HG03039 (cell line): ENCODE data around the gene ALK.

ENCODE experiments used
- ATAC-seq: cut with Tn5 transposase; IDR thresholded peaks from one replicate; pipeline ENCODE4 v1.9.1; 2021; ENCODE audit warnings: mild to moderate bottlenecking, moderate library complexity; ENCODE audit not compliant: unreplicated experiment

ALK gene

GRCh38 chr2:29509397-29509796 lies 412.0 kb downstream of the ALK start:
- no peak for ATAC-seq

GRCh38 chr2:29504746-29505145 lies 416.6 kb downstream of the ALK start:
- ATAC-seq = no peak

- ATAC-seq = no peak
Measured at GRCh38 chr2:29502460-29502911, 418.9 kb downstream of the ALK start.

- ATAC-seq = no peak
Measured at GRCh38 chr2:29497375-29497774, 424.0 kb downstream of the ALK start.

GRCh38 chr2:29496198-29496597 lies 425.2 kb downstream of the ALK start:
- ATAC-seq = no peak

- no peak for ATAC-seq
Measured at GRCh38 chr2:29495536-29496060, 425.8 kb downstream of the ALK start.

- no peak for ATAC-seq
Measured at GRCh38 chr2:29495068-29495467, 426.3 kb downstream of the ALK start.

GRCh38 chr2:29492701-29493100 lies 428.7 kb downstream of the ALK start:
- no peak for ATAC-seq

GRCh38 chr2:29490045-29490444 lies 431.3 kb downstream of the ALK start:
- ATAC-seq = no peak

- no peak for ATAC-seq
Measured at GRCh38 chr2:29489568-29489967, 431.8 kb downstream of the ALK start.

GRCh38 chr2:29487967-29488555 lies 433.3 kb downstream of the ALK start:
- no peak for ATAC-seq

- no peak for ATAC-seq
Measured at GRCh38 chr2:29485631-29486030, 435.8 kb downstream of the ALK start.

GRCh38 chr2:29485117-29485516 lies 436.3 kb downstream of the ALK start:
- ATAC-seq = no peak

GRCh38 chr2:29482867-29483266 lies 438.5 kb downstream of the ALK start:
- no peak for ATAC-seq

GRCh38 chr2:29482348-29482747 lies 439.0 kb downstream of the ALK start:
- no peak for ATAC-seq

GRCh38 chr2:29481313-29481712 lies 440.1 kb downstream of the ALK start:
- no peak for ATAC-seq

- no peak for ATAC-seq
Measured at GRCh38 chr2:29480426-29480825, 441.0 kb downstream of the ALK start.

- ATAC-seq = no peak
Measured at GRCh38 chr2:29479401-29479800, 442.0 kb downstream of the ALK start.

- ATAC-seq = no peak
Measured at GRCh38 chr2:29478641-29479040, 442.7 kb downstream of the ALK start.

- ATAC-seq = no peak
Measured at GRCh38 chr2:29477186-29477585, 444.2 kb downstream of the ALK start.

- no peak for ATAC-seq
Measured at GRCh38 chr2:29475499-29475898, 445.9 kb downstream of the ALK start.

GRCh38 chr2:29469961-29470360 lies 451.4 kb downstream of the ALK start:
- no peak for ATAC-seq

- no peak for ATAC-seq
Measured at GRCh38 chr2:29469516-29469915, 451.9 kb downstream of the ALK start.
